ENCODE results near the gene NENF.
A peak's percentile ranks its signal among the peaks of the same experiment; 100 is the strongest.

Gene NENF

GRCh38 chr1:212431644-212432043, 1.1 kb upstream of the NENF start:
- no peak for DNase-seq (ENCODE audit: low read depth)

DNA sequence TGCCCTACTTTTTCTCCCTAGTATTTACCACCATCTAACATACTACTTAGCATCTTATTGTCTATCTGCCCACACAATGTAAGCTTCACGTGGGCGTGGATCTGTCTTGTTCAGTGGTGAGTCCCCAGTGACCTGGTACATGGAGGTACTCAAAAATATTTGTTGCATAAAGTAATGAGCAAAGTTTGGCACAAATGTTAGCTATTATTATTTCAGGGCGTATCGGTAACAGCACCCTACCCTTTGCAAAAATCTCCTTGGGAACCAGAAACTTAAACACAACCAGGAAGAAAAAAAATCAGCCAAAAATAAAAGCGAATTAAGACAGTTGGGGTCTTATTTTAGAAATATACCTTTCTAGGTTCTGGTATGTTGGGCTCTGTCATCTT, 454 bp upstream of the NENF start:
- no peak for DNase-seq (ENCODE audit: low read depth)

DNA sequence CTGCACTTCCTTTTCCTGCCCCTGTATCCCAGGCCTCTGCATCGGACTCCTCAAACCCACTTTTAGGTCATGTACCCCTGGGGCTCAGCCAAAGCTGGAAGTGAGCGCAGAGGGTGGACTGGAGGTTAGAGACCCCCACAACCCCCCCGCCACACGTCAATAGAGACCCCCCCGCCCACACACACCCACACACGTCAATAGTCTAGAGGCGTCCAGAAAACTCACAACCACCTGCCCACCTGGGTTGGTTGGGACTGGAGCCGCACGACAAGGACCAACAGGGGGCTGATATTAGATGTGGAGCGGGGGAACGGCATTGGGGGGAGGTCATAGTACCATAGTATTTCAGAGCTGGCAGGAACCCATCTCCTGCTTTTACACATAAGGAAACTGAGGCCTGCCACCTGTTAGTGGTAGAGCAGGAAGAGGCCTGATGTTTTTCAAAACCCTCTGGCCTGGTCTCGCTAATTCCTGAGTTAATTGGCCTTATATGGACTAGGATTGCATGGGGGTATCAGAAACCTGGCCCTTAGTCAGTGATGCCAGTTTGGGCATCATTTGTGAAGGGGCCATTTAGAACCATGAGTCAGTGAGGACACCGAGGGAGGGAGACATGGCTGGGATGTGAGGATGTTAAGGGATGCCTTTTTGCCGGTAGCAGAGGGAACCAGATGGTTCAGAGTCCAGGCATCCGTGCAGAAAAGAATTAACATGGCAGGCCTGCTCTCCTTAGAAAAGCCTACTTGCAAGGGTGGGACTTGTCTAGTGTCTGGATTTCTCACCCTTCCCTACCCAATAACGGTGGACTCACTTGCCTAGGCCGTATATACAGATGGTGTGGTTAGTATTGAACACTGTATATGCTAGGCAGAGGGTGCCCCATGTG, 1.1 kb downstream of the NENF start:
- no peak for DNase-seq (ENCODE audit: low read depth)

GRCh38 chr1:212434992-212435391, 2.3 kb downstream of the NENF start:
- no peak for DNase-seq (ENCODE audit: low read depth)

DNA sequence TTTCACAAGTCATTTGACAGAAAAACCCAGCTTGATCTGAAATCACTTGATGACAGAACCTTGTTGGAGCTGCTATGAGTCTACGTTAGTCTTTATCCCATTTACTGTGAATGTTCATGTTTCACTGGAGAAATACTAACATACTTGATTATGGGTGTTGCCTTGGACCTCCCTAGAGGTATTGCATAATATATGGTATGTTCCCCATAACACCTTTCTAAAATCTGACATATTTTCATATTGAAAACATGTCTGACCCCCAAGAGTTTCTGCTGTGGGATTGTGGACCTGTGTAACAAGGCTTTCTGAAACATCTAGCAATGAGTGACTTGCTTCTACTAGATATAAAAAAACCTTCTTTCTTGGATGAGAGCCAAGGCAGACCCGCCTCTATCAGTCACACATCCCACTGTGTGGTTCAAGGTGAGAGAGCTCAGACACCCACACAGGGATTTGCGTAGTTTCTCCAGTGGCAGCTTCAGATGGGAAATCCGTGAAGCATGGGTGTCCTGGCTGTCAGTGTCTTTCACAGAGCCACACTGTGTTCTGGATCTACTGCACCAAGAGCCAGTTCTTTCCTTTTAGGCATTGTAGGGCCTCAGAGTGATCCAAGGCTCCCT, 4.6 kb downstream of the NENF start:
- DNase-seq (ENCODE audit: low read depth) = no peak

GRCh38 chr1:212438831-212439237, 6.1 kb downstream of the NENF start:
- DNase-seq (ENCODE audit: low read depth) = no peak

- DNase-seq (ENCODE audit: low read depth) = no peak
Measured at GRCh38 chr1:212440419-212440818, 7.7 kb downstream of the NENF start.

DNA sequence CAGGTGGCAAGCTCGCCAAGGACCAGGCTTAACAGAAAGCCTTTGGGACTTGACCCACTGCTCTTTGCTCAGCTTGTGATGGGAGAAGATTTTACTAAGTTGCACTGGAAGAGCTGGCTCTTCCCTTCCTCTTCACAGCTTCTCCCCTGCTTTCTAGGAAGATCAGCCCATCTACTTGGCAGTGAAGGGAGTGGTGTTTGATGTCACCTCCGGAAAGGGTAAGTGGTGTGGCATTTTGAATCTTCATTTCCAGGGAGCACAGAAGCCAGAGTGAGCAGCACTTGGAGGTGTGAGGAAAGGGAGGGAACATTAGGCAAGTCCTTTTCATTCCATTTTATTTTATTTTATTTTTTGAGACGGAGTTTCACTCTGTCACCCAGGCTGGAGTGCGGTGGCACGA, 9.7 kb downstream of the NENF start:
- no peak for DNase-seq (ENCODE audit: low read depth)

DNA sequence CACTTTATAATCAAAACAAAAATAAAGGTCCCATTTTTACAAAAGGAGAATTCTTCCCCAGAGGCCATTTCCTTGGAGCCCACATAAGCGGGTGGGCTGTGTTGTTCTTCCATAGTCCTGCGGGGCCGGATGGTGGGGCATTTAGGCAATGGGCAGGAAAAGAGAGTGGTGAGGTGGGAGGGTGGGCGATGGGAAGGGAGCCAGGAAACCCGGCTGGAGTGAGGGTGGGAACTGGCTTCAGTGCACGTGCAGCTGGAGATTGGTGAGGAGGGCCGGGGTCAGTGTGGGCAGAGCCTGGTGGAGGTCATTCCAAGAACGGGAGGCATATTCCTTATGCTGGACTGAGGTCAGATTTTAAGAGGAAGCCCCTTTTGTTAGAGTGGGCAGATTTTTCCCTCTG, 13.6 kb downstream of the NENF start:
- no peak for DNase-seq (ENCODE audit: low read depth)

DNA sequence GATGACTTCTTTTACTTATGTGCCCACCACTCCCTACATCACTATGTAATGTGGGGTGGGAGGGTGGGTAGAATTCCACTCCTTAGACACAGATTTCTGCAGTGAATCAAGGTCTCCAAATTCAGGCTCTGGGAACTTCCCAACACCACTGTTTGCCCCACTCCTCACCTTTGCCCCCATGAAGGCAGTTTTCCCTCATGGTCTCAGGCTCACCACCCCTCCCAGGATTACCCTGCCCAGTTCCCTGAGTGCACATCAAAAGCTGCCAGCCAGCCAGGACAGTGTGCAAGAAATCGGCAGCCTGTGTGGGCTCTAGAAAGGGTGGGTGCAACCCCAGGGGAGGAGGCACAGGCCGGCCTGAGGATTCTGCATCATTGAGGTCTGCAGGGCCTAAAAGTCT, 14.8 kb downstream of the NENF start:
- DNase-seq (ENCODE audit: low read depth) = no peak

GRCh38 chr1:212450331-212450881, 17.7 kb downstream of the NENF start:
- DNase-seq (ENCODE audit: low read depth) = no peak

DNA sequence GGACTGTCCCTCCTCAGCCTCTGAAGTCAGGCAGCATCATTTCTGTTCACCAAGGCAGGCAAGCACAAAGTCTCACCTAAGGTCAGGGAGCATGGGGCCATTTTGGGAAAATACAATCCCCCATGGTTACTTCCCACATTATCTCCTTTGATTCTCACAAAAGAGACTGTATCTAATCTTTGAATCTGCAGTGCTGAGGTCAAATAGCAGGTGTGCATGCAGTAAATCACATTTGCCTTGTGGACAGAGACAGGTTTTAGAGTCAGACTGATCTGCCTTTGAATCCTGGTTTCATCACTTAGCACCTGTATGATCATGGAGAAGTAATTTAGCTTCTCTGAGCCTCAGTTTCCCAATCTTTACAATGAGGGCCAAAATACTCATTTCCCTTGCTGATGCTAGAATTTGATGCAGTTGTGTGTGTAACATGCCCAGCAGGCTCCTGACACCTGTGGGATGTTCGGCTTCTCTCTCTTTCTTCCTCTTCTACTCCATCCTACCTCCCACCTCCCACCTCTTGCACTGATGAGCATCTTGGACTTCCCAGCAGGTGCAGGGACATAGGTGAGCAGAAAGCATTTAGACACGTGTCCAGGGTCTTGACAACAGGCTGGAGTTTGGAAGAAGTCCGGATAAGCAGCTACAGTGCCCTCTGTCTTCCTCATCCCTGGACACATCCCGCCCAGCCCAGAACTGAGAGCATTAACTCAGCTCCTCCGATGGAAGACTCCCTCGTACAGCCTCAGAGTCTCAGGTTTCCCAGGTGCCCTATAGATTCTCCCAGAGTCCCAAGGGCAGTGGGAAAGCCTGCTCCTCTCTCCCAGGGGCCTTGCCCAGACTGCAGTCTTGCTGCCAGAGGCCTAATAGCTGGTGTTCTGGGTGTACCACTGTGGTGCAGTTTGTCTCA, 18.9 kb downstream of the NENF start:
- no peak for DNase-seq (ENCODE audit: low read depth)

- no peak for DNase-seq (ENCODE audit: low read depth)
Measured at GRCh38 chr1:212452323-212453155, 19.8 kb downstream of the NENF start.

- DNase-seq (ENCODE audit: low read depth) = no peak
Measured at GRCh38 chr1:212453156-212453857, 20.6 kb downstream of the NENF start.

GRCh38 chr1:212454741-212455140, 22.0 kb downstream of the NENF start:
- DNase-seq (ENCODE audit: low read depth) = no peak

DNA sequence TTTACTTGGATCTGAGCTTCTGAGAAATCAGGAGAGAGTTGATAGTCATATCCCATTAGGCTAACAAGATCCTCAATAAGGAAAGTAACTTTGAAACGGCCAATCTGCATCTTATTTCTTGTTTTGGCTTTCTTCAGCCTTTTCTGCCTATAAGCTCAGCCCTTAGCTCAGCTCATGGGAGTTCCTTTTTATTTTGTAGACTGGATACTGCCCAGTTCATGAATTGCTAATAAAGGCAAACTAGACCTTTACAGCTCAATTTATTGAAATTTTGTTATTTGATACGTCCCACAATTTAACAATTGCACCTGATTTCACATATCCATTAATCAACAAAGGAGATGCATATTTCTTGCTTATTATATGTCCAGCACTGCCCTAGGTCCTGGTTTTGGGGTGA, 22.7 kb downstream of the NENF start:
- no peak for DNase-seq (ENCODE audit: low read depth)

GRCh38 chr1:212455803-212456528, 23.2 kb downstream of the NENF start:
- DNase-seq (ENCODE audit: low read depth) = peak; percentile 75

- no peak for DNase-seq (ENCODE audit: low read depth)
Measured at GRCh38 chr1:212457740-212458338, 25.1 kb downstream of the NENF start.

- DNase-seq (ENCODE audit: low read depth) = no peak
Measured at GRCh38 chr1:212458817-212459216, 26.1 kb downstream of the NENF start.

DNA sequence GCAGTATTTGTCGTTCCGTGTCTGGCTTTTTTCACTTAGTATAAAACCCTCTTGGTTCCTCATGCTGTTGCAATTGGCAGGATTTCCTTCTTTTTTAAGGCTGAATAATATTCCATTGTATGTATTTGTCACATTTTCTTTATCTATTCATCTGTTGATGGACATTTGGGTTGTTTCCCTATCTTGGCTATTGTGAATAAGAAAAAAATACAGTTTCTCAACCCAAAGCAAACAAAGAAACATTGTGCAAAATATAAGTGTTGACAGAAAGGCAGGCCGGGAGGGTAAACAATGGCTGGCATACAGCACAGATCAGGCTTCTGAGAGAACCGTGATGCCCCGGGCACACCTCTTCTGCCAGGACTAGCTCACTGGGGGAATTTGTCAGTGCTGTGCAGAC, 26.9 kb downstream of the NENF start:
- no peak for DNase-seq (ENCODE audit: low read depth)
